Measurements from ENCODE around the gene CHKB. TPM values are rescaled to one million over a fixed set of nuclear protein-coding genes. Genes with fewer than 3 reads are reported as not detected.
"Not testable (repeated sequence)": the region's sequence is repeated elsewhere in the genome, so short reads cannot be mapped to it uniquely, and the experiment has no call there.

Gene CHKB, protein sequence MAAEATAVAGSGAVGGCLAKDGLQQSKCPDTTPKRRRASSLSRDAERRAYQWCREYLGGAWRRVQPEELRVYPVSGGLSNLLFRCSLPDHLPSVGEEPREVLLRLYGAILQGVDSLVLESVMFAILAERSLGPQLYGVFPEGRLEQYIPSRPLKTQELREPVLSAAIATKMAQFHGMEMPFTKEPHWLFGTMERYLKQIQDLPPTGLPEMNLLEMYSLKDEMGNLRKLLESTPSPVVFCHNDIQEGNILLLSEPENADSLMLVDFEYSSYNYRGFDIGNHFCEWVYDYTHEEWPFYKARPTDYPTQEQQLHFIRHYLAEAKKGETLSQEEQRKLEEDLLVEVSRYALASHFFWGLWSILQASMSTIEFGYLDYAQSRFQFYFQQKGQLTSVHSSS
- 44.9 and 53.0 TPM in 2 replicates for total RNA-seq (2014; rRNA removed)
- 28.9 TPM for polyA plus RNA-seq (2012)

DNA sequence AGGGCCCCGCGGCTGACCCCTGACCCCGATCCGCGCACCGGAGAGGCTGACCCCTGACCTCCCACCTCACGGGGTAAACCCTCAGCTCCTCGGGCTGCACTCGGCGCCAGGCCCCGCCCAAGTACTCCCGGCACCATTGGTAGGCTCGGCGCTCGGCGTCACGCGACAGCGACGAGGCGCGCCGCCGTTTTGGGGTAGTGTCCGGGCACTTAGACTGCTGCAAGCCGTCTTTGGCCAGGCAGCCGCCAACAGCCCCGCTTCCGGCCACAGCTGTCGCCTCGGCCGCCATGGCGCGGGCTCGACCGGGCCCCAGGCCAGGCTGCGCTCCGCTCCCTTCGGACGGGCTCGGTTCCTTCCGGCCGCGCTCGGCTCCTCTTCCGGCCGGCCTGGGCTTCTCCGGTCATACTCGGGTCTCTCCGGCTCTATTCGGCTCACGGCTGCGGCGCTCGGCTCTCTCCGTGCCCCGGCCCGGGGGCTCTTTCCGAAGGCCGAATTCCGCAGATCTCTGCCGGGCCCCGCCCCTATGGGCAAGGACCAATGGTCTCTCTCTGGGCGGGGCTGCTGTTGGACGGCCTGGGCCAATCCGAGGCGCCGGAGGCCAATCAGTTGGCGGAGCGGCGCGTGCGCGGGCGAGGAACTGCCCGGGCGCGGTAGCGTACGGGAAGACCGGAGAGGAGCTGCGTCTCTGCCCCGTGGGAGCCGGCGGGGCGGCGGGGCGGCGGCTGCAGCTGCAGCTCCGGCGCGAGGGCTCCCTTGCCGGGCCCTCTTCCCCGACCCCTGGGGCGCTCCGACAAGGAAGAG, at the start of gene CHKB:
Gene CHKB, minus strand, starts transcription at position 357 of the 801 bp plus-strand sequence. Its CDS starts 68 bp downstream, at position 289.
- DNase-seq (ENCODE audit: low read depth): peak; percentile 97

DNA sequence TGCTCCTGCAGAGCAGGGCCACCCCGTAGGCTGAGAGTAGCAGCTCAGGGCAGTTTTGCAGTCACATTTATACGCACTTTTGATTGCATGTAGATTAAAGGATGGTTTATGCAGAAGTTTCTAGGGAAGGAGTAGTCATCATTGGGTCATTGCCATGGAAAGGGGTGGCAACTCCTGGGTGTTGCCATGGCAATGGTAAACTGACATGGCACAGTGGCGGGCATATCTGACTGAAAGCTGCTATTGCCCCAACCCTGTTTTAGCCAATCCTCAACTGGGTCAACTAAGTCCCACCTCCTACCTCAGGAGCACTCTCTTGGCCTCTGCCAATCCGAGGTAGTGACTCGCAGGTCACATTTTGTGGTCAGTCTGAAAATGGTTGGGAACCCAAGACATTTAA, 47.7 kb upstream of the CHKB start:
- DNase-seq (ENCODE audit: low read depth): peak; percentile 50

DNA sequence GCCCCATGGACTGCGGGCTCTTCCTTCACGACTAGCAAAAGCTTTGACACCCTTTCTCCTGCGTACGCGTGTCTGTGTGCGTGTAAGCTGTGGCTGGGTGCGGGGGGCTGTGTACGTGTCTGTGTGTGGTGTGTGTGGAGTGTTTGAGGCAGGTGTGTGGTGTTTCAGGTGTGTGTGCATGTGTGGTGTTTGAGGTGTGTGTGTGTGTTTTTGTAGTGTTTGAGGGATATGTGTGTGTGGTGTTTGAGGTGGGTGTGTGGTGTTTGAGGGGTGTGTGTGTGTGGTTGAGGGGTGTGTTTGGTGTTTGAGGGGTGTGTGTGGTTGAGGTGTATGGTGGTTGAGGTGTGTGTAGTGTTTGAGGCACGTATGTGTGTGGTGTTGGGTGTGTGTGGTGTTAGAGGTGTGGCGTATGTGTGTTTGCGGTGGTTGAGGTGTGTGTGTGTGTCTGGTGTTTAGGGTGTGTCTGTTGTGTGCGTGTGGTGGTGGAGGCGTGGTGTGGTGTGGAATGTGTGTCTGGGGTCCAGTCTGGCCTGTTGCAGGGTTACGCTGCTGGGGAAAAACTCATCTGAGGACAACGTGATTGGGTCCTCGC, 46.0 kb upstream of the CHKB start:
- no peak for DNase-seq (ENCODE audit: low read depth)

DNA sequence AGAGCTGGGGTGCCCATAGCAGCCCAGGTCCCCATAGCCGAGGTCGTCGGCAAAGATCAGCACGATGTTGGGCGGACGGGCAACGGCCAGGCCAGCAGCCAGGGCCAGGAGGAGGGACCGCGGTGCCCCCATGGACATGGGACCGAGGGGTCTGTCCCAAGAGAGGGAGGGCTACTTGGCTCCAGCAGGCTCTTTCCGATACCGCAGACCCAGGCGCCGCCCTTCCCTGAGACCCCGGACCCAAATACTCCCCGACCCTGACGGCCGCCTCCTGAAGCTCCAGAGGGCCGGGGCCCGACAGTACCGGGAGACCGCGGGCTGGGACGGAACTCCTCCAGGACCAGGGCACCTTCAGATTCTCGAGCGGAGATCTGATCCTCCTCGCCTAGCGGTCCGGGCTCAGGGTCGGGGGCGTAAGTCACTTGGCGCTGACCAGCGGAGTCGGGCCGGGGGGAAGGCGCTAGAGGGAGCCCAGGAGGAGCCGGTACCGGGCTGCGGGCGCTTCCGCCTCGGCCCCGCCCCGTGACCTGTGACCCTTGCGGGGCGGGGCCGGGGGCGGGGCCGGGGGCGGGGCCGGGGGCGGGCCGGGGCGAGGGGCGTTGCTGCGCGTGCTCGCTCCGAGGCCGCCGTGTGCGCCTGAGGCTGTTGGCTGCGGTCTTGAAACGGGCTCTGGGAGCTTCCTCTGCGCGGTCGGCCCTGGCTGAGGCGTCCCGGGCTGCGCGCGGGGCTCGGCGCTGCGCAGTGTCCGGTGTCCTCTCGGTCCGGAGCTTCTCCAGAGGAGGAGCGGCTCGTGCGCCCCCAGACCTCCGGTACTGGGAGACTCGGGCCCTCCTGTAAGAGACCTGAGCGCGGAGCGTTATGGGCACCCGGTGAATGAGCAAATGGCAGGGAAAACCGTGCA, 45.2 kb upstream of the CHKB start, which contains the start of gene ARSA:
Gene ARSA, minus strand, starts transcription at position 511 of the 901 bp plus-strand sequence. Its CDS starts 373 bp downstream, at position 138.
- DNase-seq (ENCODE audit: low read depth): peak; percentile 75

DNA sequence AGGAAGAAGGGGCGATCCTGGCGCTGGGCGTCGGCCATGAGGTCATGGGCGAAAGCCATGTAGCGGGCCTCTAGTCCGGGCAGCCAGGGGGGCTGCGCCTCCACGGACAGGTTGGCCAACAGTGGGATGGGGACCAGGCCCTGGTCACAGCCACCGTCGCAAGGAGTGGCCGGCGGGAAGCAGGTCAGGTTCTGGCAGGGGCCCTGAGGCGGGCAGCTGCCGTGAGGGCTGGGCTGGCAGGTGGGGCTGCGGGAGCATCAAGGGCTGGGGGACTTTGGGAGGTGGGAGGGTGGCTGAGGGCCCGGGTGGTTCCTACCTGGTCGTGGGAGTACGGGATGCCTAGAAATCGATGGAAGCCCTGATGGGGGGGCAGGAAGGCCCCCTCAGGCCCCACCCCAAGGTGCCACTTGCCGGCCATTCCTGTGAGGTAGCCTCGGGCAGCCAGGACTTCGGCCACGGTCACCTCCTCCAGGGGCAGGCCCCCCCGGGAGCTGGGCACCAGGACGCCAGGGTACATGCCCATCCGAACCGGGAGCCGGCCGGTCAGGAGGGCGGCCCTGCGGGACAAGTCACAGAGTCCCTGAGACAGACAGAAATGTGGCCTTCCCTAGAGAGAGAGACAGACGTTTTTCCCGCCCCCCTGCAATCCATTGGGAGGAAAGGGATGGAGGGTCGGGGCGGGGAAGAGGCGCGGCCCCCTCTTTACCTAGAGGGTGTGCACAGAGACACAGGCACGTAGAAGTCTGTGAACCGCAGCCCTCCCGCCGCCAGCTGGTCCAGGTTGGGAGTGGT, 44.4 kb upstream of the CHKB start:
- no peak for DNase-seq (ENCODE audit: low read depth)

DNA sequence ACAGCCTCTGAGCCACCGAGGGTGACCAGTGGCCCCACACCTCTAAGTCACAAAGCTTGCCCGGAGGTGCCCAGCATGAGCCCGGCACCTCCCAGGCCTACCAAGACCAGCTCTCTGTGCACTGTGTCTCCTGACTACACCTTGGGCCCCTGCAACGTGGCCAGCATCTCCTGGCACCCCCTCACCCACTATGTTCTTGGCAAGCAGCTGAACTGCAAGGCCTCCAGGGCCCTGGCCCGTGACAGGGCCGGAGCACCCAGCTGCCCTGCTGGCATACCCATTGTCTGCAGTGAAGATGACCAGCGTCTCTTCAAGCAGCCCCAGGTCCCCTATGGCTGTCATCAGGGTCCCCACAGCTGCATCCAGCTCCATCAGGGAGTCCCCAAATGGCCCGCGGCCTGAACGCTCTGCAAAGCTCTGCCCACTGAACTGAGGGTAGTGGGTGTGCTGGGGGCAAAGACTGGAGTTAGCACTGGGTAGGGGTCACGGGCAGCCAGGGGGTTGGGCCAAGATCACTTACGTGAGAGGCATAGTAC, 43.7 kb upstream of the CHKB start:
- no peak for DNase-seq (ENCODE audit: low read depth)

DNA sequence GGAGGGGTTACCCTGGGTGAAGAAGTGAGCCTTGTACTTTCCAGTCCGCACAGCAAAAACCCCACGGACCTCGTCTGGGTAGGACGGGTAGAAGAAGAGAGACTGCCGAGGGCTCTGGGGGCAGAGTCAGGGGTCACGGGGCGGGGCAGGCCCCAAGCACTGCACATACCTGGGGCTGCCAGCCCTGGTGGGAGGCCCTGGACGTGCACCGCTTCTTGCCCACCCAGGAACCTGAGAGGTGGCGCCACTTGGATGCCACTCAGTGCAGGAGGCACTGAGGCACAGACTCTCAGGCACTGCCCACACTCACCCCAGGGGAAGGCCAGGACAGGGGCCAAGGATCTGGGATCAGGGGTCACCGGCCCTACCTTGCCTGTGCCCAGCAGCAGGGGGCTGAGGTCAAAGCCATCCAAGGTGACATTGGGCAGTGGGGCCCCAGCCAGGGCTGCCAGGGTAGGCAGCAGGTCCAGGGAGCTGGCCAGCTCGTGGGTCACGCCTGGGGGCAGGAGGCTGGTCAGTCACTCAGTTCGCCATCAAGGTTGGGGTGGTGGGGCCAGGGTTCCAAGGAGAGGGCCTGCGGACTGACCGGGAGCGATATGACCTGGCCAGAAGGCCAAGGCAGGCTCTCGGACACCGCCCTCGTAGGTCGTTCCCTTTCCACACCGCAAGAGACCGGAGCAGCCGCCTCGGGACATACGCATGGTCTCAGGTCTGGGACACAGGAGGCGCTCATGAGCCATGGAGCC, 43.1 kb upstream of the CHKB start:
- DNase-seq (ENCODE audit: low read depth): no peak

DNA sequence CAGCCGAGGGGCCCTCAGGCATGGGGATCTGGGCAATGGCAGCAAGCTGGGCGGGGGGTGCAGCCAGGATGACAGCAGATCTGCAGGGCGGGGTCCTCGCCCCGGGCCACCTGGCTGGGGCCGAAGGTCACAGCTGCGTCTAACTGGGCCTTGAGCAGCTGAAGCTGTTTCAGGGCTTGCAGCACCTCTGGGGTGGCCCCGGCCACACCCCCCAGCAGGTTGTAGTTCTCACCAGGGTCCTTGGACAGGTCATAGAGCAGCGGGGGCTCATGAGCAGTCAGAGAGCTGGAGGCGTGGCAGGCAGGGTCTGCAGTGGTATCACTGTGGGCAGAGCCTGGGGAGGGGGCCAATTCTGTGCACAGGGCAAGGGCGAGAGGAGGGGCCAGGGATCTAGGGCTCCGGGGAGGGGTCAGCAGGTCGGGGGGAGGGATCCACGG, 42.5 kb upstream of the CHKB start:
- DNase-seq (ENCODE audit: low read depth): no peak

DNA sequence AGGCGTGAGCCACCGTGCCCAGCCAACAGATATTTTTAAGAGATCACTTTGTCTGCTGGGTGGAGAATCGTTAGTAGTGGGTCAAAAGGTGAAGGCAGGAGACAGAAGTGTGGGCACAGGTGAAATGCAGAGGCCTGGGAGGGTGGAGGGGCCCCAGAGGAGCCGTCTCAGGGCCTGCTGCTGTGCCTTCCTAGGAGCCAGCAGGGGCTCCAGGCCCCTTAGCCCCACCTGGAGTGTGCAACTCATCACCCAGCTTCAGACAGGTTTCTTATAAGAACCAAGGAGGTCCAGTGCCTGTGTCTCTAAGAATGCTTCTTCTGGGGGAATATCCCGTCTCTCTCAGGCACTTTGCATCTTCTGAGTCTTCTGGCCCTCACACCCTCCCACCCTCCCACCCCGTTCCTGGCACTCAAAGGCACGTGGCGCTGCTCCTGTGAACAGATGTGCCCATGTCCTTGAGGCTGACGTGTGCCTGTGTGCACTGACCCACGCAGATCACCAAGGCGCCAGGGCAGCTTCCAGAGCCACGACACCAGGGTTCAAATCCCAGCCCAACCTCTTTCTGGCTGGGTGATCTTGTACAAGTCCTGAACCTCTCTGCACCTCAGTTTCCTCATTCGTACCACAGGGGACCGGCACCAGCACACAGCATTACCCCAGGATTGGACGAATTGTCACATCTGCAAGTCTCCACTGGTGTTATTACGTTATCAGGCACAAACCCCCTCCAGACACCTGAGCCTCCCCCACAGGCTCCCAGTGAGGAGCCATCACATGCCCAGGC, 41.9 kb upstream of the CHKB start:
- DNase-seq (ENCODE audit: low read depth): no peak

DNA sequence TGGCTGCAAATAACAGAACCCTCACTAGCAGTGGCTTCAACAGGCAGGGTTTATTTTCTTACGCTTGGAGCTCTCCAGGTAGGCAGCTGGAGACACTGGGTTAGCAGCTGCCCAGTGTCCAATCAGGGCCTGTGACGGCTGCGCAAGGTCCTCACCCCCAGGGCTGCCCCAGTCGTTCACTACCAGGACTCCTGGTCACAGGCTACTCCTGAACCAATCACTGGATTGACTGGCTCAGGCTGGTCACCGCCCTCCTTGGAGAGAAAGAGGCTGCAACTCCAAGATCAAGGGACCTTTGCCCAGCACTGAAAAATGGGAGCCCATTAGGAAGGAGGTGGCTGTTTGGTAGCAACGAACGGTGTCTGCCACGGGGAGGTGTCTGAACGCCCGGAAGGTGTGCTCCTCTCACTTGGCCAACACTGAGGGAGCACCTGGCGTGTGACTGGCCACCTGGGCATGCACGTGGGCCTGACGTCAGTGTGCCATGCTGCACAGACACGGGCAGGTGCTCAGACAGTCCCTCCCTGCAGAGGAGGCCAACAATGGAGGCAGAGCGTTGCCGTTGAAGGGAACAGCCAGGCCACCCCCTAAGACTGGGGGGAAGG, 40.2 kb upstream of the CHKB start:
- DNase-seq (ENCODE audit: low read depth): no peak

DNA sequence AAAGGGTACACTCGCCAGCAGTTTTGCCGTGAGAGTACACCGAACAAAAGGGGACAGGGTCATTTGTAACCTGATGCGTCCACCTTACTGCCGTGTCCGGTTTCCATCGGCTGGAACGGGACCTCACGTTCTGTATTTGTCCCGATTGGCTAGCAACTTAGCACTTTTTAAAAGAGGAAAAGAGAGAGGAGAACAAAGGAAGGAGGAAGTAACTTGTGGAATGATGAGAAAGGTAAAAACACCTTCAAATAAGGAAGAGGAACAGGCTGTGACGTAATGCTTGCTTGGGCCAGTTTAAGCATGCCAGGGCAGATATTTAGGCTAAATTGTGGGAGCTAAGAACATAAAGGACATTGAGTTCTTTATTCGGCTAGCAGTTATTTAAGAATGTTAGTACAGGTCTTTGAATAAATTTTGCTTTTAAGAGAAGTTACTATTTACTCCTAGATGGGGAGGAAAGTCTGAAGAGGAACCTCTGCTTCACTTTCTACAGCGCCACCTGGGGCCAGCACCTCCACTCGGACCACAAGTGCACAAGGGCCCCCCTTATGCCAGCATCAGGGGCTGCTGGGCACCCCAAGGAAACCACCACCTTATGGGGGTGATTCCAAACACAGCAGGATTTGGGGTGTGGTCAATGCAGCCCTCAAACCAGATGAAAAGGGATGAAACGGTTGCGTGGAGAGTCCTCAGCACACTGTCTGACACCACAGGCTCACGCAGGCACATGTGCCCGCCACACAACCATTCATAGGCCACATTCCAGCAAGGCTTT, 39.5 kb upstream of the CHKB start:
- DNase-seq (ENCODE audit: low read depth): no peak

DNA sequence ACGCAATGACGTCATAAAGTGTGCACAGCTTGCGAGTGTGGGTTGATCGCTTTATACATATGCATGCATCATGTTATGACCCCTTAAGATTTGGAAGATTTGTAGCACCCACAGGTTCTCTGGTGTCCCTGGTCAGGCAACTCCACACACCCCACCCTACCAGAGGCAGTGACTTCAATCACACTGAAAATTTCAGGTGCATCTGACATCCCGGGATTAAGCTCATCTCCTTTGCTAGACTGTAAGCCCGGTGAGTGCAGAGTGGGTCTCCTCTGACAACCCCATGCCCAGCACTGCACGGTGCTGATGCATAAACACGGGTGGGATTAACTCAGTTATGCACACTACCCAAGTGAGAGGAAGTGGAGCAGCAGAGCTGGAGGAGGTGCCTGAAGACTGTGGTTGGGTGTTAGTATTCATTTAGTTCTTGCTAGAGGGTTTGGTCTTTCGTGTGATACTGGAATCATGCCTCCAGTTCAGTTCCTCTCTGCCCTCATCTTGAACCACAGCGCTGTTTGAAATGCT, 38.8 kb upstream of the CHKB start:
- DNase-seq (ENCODE audit: low read depth): peak; percentile 16

DNA sequence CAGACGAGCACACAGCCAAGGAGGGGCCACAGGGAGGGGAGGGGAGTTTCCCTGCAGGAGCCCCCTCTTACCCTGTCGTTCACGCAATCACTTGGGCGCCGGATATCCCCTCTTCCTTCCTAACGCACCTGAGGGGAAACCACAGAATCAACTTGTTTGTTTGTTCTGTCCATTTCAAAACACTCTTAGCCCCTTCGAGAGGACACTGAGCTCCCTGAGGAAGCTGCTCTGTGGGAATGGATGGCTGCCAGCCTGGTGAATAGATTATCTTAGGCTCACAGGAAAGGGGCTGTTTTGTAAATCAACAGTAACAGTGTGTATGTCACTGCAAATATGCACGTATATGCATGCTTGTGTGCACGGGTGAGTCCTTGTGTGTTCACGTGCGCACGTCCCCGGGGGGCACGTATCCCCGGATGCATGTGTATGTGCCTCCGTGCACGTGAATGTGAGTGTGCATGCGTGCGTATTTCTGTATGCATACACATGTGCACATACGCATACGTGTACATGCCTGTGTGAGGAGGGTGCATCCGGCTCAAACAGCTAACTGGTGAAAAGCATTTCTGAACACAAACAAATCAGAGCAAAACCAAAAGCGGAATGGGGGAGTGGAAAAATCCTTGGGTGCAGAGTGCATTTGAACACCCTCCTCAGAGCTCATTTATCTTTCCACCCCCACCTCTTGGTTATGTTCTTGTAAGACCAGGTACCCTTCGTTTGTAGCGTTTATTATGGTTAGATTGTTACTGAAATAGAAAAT, 38.1 kb upstream of the CHKB start:
- DNase-seq (ENCODE audit: low read depth): no peak

DNA sequence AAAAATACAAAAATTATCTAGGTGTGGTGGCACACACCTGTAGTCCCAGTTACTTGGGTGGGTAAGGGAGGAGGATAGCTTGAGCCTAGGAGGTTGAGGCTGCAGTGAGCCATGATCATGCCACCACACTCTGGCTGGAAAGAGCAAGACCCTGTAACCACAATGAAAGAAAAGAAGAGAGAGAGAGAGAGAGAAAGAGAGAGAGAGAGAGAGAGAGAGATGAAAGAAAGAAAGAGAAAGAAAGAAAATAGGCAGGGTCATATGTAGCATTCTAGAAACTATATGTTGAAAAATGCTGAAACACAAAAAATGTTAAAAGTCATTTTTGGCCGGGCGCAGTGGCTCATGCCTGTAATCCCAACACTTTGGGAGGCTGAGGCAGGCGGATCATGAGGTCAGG, 31.6 kb upstream of the CHKB start:
- DNase-seq (ENCODE audit: low read depth): not testable (repeated sequence)

DNA sequence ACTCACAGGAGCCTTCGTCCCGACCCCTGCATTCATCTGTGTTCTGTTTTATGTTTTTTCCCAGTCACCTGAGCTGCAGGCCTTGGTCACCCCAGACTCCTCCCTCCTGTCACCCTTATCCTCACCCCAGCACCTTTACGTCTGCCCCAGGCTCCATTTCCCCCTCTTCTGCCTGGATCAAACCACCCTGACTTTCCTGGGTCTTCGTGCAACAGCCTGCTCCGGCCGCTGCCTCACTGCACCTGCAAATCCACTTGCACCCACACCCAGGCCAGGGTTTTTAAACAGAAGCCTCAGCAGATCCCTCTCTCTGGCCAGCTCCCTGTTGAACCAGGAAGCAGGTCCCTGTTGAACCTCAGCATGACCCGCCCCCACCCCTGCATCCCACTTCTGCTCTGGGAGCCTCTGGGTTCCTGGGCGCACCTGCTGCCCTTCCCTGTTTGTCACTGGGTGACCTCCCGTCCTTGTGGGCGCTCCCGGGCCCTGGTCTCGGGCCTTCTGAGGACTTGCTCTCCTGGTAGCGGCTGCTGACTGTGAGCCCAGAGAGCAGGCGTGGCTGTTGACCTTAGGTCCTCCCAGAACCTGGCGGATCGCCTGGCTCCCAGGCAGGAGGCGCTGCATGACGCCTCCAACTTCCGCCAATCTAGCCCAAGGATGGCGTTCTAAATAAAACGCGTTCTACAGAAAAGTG, 30.8 kb upstream of the CHKB start:
- DNase-seq (ENCODE audit: low read depth): no peak
